Keratinocyte (primary cell): Measurements from ENCODE around the gene ARMC2. TPM values are rescaled to one million over a fixed set of nuclear protein-coding genes. Genes with fewer than 3 reads are reported as not detected.

Experiments
- DNase-seq: peaks from one replicate; pipeline ENCODE4 v3.0.0-alpha.2; 2011; ENCODE audit warnings: low read depth, missing footprints, low spot score
- FAIRE-seq: peaks from 2 replicates; lab custom pipeline; 2011; peaks lifted over from hg19 to GRCh38; lab: Jason Lieb, UNC
- H2AFZ ChIP-seq: 2 replicates; pipeline ENCODE4 v1.6.0; 2012; ENCODE audit warnings: low read length, control low read depth, inconsistent platforms; ENCODE audit not compliant: control insufficient read depth
- H3K27ac ChIP-seq: 2 replicates; pipeline ENCODE4 v1.5.1; 2011; ENCODE audit warnings: low read length; ENCODE audit not compliant: control insufficient read depth, insufficient read depth
- H3K27me3 ChIP-seq: 3 replicates; pipeline ENCODE4 v1.6.0; 2011; ENCODE audit warnings: low read length; ENCODE audit not compliant: control insufficient read depth, insufficient read depth; ENCODE audit errors: extremely low read depth
- H3K36me3 ChIP-seq, 2 experiments: 2 replicates in 1 of 2; 3 replicates in 1 of 2; pipeline ENCODE4 v1.5.1; 2011; ENCODE audit warnings: low read length in 2 of 2, mild to moderate bottlenecking in 1 of 2; ENCODE audit not compliant: control insufficient read depth in 2 of 2, insufficient read depth in 2 of 2; ENCODE audit errors: extremely low read depth in 1 of 2
- H3K4me1 ChIP-seq: 3 replicates; pipeline ENCODE4 v1.5.1; 2011; ENCODE audit warnings: low read length; ENCODE audit not compliant: control insufficient read depth, insufficient read depth; ENCODE audit errors: extremely low read depth
- H3K4me2 ChIP-seq: 3 replicates; pipeline ENCODE4 v1.6.0; 2011; ENCODE audit warnings: low read depth, low read length; ENCODE audit not compliant: control insufficient read depth, insufficient read depth; ENCODE audit errors: extremely low read depth
- H3K4me3 ChIP-seq, 3 experiments: fragments of 200-600 bp in 1 of 3; sonication (generic) in 1 of 3; 2 replicates in 2 of 3; 3 replicates in 1 of 3; pipeline ENCODE4 v1.5.1; 2011 to 2016; ENCODE audit warnings: low read length in 3 of 3, mild to moderate bottlenecking in 3 of 3, control low read depth in 2 of 3, inconsistent platforms in 1 of 3, low read depth in 1 of 3, mixed read lengths in 1 of 3, mixed run types in 1 of 3, moderate library complexity in 1 of 3; ENCODE audit not compliant: control insufficient read depth in 2 of 3, insufficient read depth in 2 of 3; ENCODE audit errors: extremely low read depth in 1 of 3
- H3K79me2 ChIP-seq: 2 replicates; pipeline ENCODE4 v1.6.0; 2012; ENCODE audit warnings: low read length; ENCODE audit not compliant: control insufficient read depth, insufficient read depth
- H3K9ac ChIP-seq: 3 replicates; pipeline ENCODE4 v1.6.0; 2011; ENCODE audit warnings: low read length; ENCODE audit not compliant: control insufficient read depth, insufficient read depth; ENCODE audit errors: extremely low read depth
- H3K9me1 ChIP-seq: 3 replicates; pipeline ENCODE4 v1.6.0; 2011; ENCODE audit warnings: low read length; ENCODE audit not compliant: control insufficient read depth, insufficient read depth; ENCODE audit errors: extremely low read depth
- H3K9me3 ChIP-seq: 2 replicates; pipeline ENCODE4 v1.5.1; 2012; ENCODE audit warnings: low read depth, low read length; ENCODE audit not compliant: control insufficient read depth
- H4K20me1 ChIP-seq: 3 replicates; pipeline ENCODE4 v1.6.0; 2011; ENCODE audit warnings: low read length; ENCODE audit not compliant: control insufficient read depth, insufficient read depth; ENCODE audit errors: extremely low read depth
- EZH2 ChIP-seq: IDR thresholded peaks from one replicate; pipeline ENCODE4 v1.6.1; 2012; ENCODE audit warnings: inconsistent platforms, mild to moderate bottlenecking, low read length, moderate library complexity
- dilution Hi-C: fragments of 300-500 bp; cut with MboI; formaldehyde crosslinking; loops from one replicate; pipeline ENCODE4 v1.7.0; 2020; ENCODE audit warnings: low sequenced_read_pairs; ENCODE audit not compliant: extremely low pct_ligation_motif_present
- polyA plus RNA-seq, 5 experiments: library from polyadenylated mRNA; depleted of rRNA in 3 of 5; stranded (reverse) in 3 of 5; stranded (forward) in 1 of 5; unstranded in 1 of 5; fragments of >200 nt; gene quantifications; 1 replicate in 1 of 5; 2 replicates in 3 of 5; 3 replicates in 1 of 5; pipeline versions ENCODE4 v1.2.1 to v1.2.3, GENCODE V29; 2011 to 2012; ENCODE audit warnings: missing spikeins in 2 of 5, low read depth in 1 of 5, low replicate concordance in 1 of 5
- TF ChIP-seq, protein P1 (sequence below), 3 experiments: IDR thresholded peaks in 1 of 3; conservative IDR thresholded peaks in 1 of 3; optimal IDR thresholded peaks in 1 of 3; 2 replicates in 2 of 3; 3 replicates in 1 of 3; pipeline versions ENCODE3 to v1.5.1; 2011; ENCODE audit warnings: low read length in 3 of 3, mild to moderate bottlenecking in 3 of 3, moderate library complexity in 2 of 3, control low read depth in 1 of 3, inconsistent platforms in 1 of 3; ENCODE audit not compliant: insufficient read depth in 2 of 3; ENCODE audit errors: extremely low read depth in 1 of 3

Gene ARMC2
- polyA plus RNA-seq, 1 donor (not counting 4 experiments of a cell fraction or from before 2014, with no cell fraction given) = 3.8 TPM

DNA sequence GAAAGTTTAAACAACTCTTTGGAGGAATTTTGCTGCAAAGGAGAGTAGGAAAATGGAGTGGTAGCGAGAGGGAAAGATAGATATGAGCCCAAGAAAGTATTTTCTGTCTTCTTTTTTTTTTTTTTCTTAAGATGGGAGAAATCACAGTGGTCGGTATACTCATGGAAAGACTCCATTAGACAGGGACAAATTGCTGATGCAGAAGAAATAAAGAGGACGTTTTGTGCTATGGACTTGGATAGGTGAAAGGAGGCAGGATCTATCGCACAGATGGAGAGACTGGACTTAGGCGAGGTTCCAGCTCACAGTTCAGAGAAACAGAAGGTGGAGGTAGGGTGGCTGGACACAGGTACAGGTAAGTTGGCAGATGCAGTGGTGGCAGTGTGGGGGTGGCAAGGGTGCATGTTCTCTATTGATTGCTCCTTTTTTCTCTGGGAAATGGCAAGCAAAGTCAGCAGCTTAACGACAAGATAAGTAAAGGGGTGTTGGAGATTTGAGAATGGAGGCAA is 44.2 kb upstream of the ARMC2 start:
- Histone ChIP-seq H3K9ac (no peak overlapping the region), H3K4me2 (no peak overlapping the region), H4K20me1 (no peaks in the 10 kb centered on the region), H3K4me1 (no peaks in the 10 kb centered on the region), H3K27ac (no peak overlapping the region), H3K36me3 (no peaks in the 10 kb centered on the region), H3K27me3 (no peaks in the 10 kb centered on the region), H3K79me2 (no peaks in the 10 kb centered on the region), H3K4me3 (no peak overlapping the region), H3K9me3 (no peaks in the 10 kb centered on the region), H2AFZ (no peak overlapping the region), H3K9me1 (no peaks in the 10 kb centered on the region)
- TF ChIP-seq, protein P1, sequence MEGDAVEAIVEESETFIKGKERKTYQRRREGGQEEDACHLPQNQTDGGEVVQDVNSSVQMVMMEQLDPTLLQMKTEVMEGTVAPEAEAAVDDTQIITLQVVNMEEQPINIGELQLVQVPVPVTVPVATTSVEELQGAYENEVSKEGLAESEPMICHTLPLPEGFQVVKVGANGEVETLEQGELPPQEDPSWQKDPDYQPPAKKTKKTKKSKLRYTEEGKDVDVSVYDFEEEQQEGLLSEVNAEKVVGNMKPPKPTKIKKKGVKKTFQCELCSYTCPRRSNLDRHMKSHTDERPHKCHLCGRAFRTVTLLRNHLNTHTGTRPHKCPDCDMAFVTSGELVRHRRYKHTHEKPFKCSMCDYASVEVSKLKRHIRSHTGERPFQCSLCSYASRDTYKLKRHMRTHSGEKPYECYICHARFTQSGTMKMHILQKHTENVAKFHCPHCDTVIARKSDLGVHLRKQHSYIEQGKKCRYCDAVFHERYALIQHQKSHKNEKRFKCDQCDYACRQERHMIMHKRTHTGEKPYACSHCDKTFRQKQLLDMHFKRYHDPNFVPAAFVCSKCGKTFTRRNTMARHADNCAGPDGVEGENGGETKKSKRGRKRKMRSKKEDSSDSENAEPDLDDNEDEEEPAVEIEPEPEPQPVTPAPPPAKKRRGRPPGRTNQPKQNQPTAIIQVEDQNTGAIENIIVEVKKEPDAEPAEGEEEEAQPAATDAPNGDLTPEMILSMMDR (optimal IDR thresholded peaks at IDR 0.05 in 1 of 3, IDR thresholded peaks at IDR 0.05 in 1 of 3, conservative IDR thresholded peaks at IDR 0.05 in 1 of 3; ENCODE audit: extremely low read depth in 1 of 3, insufficient read depth in 2 of 3, low read length in 3 of 3) = no peak
- no peak for TF ChIP-seq EZH2
- no peak for DNase-seq
- FAIRE-seq = no peak
- dilution Hi-C loops = no loop called here

DNA sequence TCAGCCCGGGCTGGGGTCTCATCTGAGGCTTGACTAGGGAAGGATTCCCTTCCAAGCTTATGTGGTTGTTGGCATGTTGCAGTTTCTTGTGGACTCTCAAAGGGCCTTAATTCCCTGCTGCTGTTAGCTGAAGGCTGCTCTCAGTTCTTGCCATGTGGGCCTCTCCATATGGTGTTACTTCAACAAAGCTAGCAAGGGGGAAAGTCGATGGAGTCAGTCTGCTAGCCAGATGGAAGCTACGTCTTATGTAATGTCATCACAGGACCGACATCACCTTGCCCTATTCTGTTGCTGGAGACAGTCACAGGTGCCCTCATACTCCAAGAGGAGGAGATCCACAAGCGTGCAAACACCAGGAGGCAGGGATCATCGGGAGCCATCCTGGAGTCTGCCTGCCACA is 43.3 kb upstream of the ARMC2 start:
- Histone ChIP-seq H3K4me3 (no peak overlapping the region), H3K36me3 (no peaks in the 10 kb centered on the region), H3K27ac (no peak overlapping the region), H3K4me1 (no peaks in the 10 kb centered on the region), H4K20me1 (no peaks in the 10 kb centered on the region), H3K9me3 (no peaks in the 10 kb centered on the region), H3K4me2 (no peak overlapping the region), H3K9ac (no peak overlapping the region), H3K27me3 (no peaks in the 10 kb centered on the region), H2AFZ (no peak overlapping the region), H3K79me2 (no peaks in the 10 kb centered on the region), H3K9me1 (no peaks in the 10 kb centered on the region)
- no peak for TF ChIP-seq EZH2
- TF ChIP-seq, protein P1 (optimal IDR thresholded peaks at IDR 0.05 in 1 of 3, IDR thresholded peaks at IDR 0.05 in 1 of 3, conservative IDR thresholded peaks at IDR 0.05 in 1 of 3; ENCODE audit: extremely low read depth in 1 of 3, insufficient read depth in 2 of 3, low read length in 3 of 3) = no peak
- dilution Hi-C loops = no loop called here
- DNase-seq (no peak), FAIRE-seq (no peak)
